Kidney capillary endothelial cell (primary cell): ENCODE measurements around the gene BLOC1S3.

ENCODE experiments used
- DNase-seq: peaks from one replicate; pipeline ENCODE4 v3.0.0-alpha.2; 2018; ENCODE audit warnings: low spot score

BLOC1S3 gene

DNA sequence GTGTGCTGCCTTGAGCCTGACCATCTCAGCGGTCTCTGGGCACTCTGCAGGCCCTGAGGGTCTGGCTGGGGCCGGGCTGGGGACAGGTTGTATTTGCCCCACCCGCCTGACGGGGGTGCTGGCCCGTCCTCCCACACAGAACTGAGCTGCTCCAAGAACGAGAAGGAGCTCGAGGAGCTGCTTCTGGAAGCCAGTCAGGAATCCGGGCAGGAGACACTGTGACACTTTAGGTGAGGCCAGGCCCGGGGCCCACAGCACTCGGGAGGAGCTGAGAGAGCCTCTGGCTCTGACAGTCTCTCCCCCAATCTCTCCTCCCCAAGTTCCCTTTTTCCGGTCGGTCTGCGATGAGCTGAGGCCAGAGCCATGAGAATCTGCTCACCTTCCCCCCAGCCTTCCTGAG is 32.3 kb upstream of the BLOC1S3 start:
- DNase-seq: no peak

DNA sequence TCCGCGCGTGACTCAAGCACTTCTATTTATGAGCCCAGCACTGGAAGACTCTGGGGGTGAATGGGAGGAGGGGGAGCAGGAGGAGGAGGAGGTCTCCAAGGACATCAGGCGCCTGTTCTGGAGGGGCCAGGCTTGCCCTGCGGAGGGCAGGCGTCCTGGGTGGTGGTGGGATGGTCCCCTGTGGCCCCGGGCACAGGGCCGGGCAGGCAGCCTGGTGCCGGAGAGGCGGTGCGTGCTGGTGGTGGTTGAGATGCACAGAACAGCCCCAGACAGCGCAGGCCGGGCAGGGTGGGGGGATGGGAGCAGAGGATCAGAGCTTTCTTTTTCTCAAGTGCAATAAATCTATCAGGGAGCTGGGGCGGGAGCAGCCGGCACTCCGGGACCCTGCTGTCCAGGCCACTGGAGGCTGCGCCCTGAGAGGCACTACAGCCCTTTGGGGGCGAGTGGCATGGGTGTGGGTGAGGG is 31.8 kb upstream of the BLOC1S3 start:
- no peak for DNase-seq

DNA sequence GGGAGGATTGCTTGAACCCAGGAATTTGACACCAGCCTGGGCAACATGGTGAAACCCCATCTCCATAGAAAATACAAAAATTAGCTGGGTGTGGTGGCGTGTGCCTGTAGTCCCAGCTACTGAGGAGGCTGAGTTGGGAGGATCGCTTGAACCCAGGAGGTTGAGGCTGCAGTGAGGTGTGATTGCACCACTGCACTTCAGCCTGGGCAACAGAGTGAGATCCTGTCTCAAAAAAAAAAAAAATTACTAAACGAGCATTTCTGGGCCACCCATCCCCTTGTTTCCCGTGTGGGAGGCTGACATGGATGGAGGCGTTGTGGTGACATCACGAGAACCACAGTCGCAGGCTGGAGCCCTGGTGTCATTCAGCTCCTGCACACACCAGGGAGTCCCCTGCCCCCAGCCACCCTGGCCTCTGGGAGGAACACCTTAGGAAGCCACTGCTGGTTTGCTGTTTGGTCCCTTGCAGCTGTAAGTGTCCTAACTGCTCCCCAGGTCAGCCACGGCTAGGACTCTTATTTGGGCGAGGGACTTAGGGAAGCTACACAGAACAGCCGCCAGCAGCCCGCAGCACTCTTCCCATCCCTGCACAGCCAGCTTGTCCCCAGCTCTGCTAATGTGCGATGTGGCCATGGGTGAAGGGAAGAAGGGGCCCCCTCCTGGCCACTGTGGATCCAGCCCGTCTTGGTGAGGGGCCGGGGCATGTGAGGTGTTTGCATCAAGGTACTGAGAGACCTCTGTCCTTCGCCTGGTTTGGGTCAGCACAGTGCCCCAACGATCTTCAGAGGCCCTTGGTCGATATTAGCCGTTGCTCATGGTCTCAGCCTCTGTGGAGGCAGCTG is 30.5 kb upstream of the BLOC1S3 start:
- DNase-seq: no peak

DNA sequence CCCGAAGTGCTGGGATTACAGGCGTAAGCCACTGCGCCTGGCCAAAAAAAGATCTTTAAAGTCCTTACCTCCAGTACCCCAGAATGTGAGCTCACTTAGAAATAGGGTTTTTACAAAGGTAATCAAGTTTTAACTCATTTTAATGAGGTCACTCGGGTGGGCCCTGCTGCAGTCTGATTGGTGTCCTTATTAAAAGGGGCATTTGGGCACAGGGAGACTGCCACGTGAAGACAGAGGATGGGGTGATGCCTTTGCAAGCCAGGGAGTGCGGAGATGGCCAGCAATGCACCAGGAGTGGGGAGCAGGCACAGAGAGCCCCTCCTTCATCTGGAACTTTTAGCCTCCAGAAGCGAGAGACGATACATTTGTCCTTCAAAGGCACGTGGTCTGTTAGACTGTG is 29.5 kb upstream of the BLOC1S3 start:
- DNase-seq: no peak

DNA sequence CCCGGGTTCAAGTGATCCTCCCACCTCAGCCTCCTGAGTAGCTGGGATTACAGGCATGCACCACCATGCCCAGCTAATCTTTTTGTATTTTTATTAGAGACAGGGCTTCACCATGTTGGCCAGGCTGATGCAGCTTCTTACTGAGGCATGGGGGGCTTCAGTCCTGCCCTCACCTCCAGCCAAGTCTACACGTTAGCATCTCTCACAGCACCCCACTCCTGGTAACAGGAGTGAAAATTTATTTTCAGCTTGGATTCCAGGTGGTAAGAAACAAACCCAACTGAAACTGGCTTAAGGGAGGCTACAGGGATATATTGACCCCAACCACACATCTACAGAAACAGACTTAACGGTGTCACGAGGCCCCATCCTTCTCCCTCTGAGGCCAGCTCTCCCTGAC is 28.4 kb upstream of the BLOC1S3 start:
- no peak for DNase-seq

DNA sequence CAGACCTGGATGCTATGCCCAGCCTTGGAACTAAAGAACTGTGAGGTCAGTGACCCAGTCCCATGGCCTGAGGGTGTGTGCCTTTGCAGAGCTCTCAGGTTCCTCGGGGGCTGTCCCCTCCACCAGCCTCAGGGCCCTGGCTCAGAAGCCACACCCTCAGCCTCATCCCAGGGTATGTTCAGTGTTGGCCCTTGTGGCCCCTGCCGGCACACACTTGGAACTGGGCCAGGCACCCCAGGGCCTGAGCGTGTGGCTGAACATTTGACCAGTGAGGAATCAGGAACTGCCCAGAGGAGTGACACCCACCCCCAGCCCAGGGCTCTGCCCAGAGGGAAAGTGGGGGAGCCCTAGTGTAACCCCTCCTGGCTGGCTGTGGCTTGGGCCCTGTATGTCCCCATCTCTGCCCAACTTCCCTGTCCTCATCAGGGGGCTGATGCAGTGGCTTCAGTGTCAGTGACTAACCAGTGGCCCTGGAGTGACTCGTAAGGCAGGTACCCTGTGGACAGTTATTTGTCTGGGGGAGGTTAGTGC is 27.8 kb upstream of the BLOC1S3 start:
- DNase-seq: no peak

DNA sequence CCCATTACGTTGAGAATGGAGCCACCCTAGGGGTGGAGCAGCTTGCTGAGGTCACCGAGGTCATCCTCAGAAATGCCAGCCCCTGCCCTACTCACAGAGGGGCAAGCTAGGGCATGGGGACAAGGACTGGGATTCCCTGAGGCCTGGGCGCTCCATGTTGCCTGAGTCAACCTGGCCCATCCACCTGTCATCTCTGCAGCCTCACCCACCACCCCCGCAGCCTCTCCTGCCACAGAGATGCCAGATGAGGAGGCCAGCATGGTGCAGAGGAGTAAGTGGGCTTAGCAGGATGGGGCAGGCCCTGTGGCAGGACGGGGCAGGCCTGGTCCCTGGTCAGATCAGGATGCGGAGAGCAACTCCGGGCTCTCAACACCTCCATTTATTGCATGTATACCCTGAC is 27.3 kb upstream of the BLOC1S3 start:
- DNase-seq: no peak

DNA sequence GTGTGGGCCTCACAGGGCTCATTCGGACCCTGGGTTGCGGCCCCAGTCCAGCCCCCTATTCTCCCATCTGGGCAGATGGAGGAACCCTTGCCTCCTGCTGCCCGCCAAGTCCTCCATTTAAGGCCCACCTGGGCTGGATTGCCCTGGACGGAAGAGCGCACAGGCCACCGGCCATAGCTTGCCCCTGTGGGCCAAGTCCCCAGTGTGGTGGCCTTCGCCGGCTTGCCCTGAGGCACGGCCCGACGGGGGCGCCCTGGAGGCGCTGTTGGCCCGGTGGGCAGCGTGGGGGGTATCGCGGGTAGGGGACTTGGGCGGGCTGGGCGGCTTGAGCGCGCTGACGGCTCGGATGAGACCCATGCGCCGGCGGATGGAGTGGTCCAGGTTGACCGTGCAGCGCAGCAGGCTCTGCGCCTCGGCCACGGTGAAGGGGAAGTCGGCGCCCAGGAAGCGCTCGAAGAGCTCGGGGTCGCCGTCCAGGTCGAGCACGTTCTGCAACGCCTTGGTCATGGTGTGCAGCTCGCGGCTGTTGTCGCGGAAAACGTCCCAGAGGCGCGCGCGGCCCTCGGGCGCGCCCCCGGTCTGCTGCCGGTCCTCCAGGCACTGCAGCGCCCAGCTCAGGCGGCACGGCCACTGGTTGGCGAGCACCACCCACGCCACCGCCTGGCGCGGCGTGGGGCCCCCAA is 26.6 kb upstream of the BLOC1S3 start:
- no peak for DNase-seq

DNA sequence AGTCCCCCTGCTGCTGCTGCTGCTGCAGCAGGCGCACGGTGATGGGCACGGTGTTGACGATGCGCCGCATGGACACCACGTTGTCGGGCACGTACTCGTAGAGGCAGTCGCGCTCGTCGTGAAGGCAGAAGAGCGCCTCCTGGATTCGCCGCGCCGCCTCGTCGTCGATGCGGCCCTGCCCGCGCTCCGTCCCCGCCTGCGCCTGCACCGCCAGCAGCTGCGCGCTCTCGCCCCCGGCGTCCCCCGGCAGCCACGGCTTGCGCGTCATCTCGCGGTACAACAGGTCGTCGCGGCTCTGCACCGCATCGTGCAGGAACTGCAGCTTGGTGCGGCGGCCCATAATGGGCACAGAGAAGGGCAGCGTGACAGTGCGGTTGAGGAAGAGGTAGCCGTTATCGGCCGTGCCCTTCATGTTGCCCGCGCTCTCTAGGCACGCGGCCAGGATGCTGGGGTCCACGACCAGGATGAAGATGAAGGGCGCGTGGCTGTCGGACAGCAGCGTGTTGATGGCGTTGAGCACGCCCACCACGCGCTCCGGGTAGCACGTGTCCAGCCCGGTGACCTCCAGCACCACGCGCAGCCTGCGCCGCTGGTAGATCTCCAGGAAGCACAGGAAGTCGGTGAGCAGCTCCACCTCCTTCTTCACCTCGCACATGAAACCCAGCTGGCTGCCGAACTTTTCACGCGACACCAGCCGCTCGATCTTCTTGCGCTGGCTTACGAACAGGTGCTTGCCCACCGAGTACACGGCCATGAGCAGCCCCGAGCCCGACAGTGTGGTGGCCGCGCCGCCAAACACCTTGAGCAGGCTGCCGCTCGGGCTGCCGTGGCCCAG is 25.9 kb upstream of the BLOC1S3 start:
- peak; percentile 36 for DNase-seq

DNA sequence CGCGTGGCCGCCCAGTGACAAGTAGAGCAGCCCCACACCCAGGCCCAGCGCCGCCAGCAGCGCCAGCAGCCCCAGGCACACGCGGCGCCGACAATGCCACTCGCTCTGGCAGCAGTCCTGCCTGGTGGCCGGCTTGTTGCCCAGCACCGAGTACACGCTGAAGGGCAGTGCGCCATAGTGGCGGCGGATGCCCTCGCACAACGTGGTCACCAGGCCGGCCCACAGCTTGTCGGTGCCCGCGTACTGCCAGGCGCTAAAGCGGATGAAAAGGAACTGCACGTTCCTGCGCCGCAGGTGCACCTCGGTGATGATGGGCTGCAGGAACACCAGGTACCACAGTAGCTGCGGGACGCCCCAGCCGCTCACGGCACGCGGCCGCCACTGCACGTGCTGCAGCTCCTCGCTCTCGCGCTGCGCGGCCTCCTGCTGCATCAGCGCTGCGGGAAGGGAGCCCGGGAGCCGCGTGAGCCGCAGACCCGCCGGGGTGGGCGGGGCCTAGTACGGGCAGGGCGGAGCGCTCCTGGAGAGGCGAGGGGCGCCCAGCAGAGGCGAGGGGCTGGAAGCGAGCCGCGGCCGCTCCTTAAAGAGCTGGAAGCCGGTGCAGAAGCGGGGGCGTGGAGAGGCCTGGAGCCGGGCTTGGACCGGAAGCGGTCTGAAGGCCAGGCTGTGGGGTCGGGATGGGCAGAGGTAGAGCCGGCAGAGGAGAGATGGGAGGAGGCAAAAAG is 25.1 kb upstream of the BLOC1S3 start:
- DNase-seq: no peak

DNA sequence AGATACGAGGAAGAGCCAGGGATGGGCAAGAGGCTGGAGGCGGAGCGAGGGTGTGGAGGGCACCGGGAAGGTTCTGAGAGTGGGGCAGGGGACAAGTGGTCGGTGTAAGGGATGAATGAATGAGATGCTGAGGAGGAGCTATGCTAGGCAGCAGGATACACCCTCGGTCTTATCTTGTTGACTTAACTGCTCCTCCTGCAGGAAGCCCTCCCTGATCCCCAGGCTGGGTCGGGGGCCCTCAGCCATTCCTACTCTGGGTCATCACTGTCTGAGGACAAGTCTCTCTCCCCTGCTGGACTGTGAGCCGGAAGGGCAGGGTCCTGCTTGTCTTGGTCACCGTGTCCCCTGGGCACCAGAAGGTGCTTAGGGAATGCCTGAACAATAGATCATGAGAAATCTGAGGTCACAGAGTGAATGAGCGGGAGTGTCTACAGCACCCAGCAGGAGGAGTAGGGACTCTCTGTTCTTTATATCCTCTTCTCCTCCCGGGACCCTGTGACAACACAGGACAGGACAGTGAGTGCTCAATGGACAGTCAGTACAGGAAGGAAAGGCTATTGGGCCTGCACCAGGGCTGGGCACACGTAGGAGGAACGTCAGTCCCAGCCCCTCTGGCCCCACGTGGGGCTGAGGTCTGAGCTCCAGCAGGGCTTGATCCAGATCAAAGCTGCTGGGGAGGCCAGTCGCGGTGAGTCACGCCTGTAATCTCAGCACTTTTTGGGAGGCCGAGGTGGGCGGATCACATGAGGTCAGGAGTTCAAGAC is 24.3 kb upstream of the BLOC1S3 start:
- peak; percentile 53 for DNase-seq

DNA sequence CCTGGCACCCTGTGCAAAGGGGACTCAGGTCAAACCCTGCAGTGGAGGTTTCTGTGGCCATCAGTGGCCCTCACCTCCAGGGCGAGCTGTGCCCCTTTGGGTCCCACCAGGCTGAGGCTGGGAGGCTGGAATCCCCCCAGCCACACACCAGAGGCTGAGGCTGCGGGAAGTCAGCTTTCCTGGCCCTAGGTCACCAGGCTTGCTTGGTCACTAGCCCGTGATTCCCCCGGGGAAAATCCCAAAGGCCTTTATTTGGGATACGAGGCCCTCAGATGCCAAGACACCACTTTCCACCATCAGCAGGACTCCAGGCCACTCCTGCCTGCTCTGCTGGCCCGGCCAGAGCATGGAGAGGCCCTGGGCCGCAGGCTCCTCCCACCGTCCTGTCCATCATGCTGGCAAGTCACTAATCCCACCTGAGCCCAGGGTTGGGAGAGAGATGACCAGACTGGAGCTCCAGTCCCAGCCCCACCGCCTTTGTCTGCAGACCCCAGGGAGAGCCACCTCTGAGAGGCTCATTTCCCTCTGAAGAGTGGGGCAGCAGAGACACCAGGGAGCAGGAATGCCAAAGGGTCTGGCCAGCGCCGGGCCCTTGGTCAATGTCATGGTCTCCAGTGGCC is 22.5 kb upstream of the BLOC1S3 start:
- DNase-seq: no peak

DNA sequence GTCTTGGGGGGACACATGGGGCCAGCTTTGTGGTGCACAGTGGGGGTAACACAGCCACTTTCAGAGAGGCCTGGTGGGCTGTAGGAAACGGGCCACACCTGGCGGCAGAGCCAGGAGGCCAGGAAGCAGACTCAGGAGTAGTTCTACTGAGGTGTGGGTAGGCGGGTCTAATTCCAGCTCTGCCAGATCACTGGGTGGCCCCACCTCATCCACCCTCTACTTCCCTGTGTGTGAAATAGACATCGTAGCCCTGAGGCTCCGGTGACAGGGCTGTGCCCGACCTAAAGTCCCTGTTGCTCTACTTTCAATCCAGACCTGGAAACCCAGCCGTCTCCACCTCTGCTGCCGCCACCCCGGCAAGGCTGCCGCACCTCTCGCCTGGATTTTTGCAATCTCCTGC is 21.8 kb upstream of the BLOC1S3 start:
- DNase-seq: no peak

DNA sequence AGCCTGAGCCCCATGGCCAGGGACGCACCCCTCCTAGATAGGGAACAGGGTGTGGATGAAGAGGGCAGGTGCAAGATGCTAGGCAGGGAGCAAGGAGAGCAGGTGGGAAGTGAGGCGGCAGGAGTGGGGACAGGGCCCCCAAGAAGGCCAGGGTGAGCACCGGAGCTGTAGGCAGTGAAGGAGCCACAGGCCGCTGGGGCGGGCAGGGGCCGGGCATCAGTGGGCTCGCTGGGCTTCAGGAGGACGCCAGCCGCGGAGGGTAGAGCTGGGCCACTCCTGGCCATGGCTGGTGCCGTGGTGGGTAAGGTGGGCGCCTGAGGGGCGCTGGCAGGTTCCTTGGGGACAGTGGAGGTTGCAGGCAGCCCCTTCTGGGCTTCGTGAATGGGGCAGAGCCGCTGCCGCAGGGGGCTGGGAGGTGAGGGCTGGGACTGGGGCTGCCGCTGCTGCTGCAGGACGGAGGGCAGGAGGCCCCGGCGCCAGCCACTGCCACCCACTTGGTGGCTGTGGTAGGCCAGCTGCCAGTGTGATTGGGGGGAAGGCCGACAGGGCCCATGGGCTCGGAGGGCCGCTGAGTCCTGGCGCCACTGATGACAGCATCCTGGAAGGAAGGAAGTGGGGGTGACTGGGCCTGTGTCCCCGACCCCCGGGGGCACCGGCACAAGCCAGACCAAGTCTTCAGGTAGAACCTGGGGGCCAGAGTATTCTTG is 19.9 kb upstream of the BLOC1S3 start:
- peak; percentile 56 for DNase-seq

DNA sequence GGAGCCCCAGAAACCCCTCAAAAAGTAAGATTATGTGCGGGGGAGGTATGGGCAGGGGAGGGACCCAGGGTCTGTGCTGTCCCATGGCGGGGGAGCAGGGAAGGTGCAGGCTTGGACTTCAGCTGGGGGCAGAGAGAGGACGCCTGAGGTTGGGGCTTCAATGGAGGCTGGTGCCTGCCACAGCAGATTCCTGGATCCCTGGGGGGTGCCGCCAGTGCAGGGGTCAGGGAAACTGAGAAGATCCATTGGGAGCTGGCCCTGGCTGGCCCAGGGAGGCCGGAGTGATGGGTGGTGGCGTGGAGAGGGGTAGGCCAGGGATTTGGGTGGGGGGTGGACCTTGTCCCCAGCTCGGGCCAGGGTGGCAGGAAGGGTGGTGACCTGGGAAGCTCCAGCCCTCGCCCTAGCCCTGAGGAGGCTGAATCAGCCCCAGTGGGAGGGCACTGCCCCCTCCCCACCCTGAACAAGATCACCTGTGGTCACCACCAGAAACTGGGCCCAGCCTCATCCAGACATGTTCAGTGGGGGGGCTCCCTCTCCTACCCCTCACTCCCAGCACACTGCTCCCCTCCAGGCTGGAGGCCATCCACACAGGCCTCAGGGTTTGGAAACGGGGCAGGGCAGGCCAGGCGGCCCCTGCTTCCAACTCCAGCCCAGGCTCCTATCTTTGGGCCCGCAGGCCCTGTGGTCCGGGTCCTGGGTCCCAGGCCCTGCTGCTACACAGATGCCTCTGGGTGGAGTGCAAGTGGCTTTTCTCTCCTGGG is 19.2 kb upstream of the BLOC1S3 start:
- no peak for DNase-seq

DNA sequence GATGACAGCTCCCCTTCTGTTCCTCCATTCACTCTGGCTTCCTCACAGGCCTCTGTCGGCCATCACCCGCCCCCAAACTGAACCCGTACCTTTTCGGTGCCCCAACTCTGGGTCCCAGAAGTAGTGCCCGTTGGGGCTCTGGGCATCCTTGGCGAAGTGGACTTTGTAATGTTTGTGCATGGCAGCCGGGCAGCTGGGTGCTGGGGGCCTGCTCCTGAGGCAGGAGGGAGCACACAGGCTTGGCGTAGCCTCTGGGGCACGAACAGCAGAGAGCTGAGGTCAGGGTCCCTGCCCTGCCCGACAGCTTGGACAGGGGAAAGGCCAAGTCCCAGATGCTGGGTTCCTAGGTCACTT is 18.6 kb upstream of the BLOC1S3 start:
- no peak for DNase-seq

DNA sequence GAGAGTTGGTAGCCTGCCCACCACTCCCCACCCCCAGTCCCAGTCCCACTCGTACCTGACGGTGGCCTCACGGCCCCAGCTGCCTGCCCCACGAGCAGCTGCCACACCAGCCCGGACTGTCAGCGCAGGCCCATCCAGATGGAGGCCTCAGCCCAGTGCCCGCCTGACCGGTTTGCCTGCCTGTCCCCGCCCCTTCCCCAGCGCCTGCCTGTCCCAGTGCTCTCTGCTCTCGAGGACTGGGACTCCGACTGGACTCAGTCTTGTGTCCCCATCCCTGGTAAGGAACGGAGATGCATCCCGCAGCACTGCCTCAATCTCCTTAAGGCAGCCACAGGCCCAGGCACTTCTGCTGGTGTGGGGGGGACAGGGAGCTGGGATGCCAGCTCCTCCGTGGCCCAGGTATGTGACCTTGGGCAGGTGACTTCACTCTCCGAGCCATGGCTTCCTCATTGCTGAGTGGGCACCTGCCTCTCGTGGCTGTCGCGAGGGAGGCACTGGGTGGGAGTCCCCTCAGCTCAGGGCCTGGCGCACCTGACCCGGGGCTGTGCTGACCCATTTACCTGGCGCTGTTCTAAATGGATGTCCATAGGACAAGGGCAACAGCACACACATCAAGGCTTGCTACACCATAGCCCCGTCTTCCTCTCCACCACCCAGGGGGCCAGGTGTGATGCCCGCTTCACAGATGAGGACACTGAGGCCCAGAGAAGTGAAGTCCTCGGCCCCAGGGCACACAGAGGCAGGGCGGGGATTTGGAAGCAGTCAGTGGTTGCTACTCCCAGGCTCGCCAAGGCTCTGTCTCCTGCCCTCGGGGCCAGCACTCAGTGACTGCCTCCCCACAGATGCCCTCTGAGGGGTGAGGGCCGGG is 17.5 kb upstream of the BLOC1S3 start, which contains the start of gene NKPD1:
TSS of gene NKPD1 (minus strand) at position 113 of the 868 bp plus-strand sequence. CDS start 832 bp downstream, outside the sequence.
- DNase-seq: no peak
